SK-N-MC (cell line): ENCODE results near the gene SNX6.
"Not testable (repeated sequence)": the region's sequence is repeated elsewhere in the genome, so short reads cannot be mapped to it uniquely, and the experiment has no call there.

ENCODE experiments used
- EZH2 ChIP-seq: fragments of 200-600 bp; sonication (generic); IDR thresholded peaks from one replicate; pipeline ENCODE4 v1.6.1; 2017; ENCODE audit warnings: antibody characterized with exemption
- POLR2AphosphoS5 ChIP-seq: IDR thresholded peaks from 2 replicates; pipeline ENCODE4 v1.6.1; 2012; ENCODE audit warnings: mild to moderate bottlenecking, low read depth, low read length, borderline replicate concordance

- TF ChIP-seq EZH2, POLR2AphosphoS5: not testable (repeated sequence)
These were observed 82.8 kb downstream of the SNX6 start for GRCh38 chr14:34547136-34547520.
